Activated CD4-positive, alpha-beta memory T cell treated with anti-CD3 and anti-CD28 coated beads for 36 hours (primary cell): ENCODE measurements around the gene ZXDA. TPM values are rescaled to one million over a fixed set of nuclear protein-coding genes. Genes with fewer than 3 reads are reported as not detected.

Experiments
- total RNA-seq, 2 experiments: library from RNA; stranded (reverse); gene quantifications; one replicate each; pipeline ENCODE4 v1.2.3, GENCODE V29; 2021

ZXDA gene
- total RNA-seq, 2 experiments from 2014 or later = 2.7 to 3.4 TPM

Other genes with a start within 250 kb of the ZXDA start
- gene NLRP2B, start 230.2 kb downstream of the ZXDA start, total RNA-seq = not detected